Kidney glomerular epithelial cell (primary cell): ENCODE measurements around the gene SRM.
"Not testable (repeated sequence)": the region's sequence is repeated elsewhere in the genome, so short reads cannot be mapped to it uniquely, and the experiment has no call there.

Experiments
- DNase-seq: peaks from one replicate; lab custom pipeline; 2025; lab: John Stamatoyannopoulos, UW

Gene SRM

GRCh38 chr1:11064942-11065341 lies 5.1 kb upstream of the SRM start:
- DNase-seq = no peak

- DNase-seq = not testable (repeated sequence)
Measured at GRCh38 chr1:11063937-11064537, 4.2 kb upstream of the SRM start.

GRCh38 chr1:11062965-11063401 lies 3.2 kb upstream of the SRM start:
- no peak for DNase-seq

GRCh38 chr1:11061652-11062365 lies 2.0 kb upstream of the SRM start:
- DNase-seq = no peak

- DNase-seq = no peak
Measured at GRCh38 chr1:11059155-11059967, 457 bp downstream of the SRM start.

GRCh38 chr1:11058595-11059154 lies 1.1 kb downstream of the SRM start:
- no peak for DNase-seq

GRCh38 chr1:11058026-11058425 lies 1.8 kb downstream of the SRM start:
- DNase-seq = no peak

- DNase-seq = no peak
Measured at GRCh38 chr1:11057477-11057876, 2.3 kb downstream of the SRM start.

GRCh38 chr1:11056504-11056903 lies 3.3 kb downstream of the SRM start:
- DNase-seq = no peak

GRCh38 chr1:11055676-11056075 lies 4.1 kb downstream of the SRM start:
- DNase-seq = no peak

GRCh38 chr1:11054666-11055065 lies 5.2 kb downstream of the SRM start:
- no peak for DNase-seq

- no peak for DNase-seq
Measured at GRCh38 chr1:11054181-11054580, 5.6 kb downstream of the SRM start.

- no peak for DNase-seq
Measured at GRCh38 chr1:11053758-11054137, 6.1 kb downstream of the SRM start.

- no peak for DNase-seq
Measured at GRCh38 chr1:11052839-11053757, 6.7 kb downstream of the SRM start.

GRCh38 chr1:11051781-11052511 lies 7.9 kb downstream of the SRM start:
- no peak for DNase-seq

GRCh38 chr1:11051121-11051520 lies 8.7 kb downstream of the SRM start:
- not testable (repeated sequence) for DNase-seq

GRCh38 chr1:11046625-11047365 lies 13.0 kb downstream of the SRM start, which contains the start of gene MASP2:
MASP2 (minus strand) TSS chr1:11047239; CDS start chr1:11047207, 32 bp downstream.
- DNase-seq = no peak

GRCh38 chr1:11046270-11046566 lies 13.6 kb downstream of the SRM start:
- DNase-seq = no peak

- no peak for DNase-seq
Measured at GRCh38 chr1:11045428-11046269, 14.2 kb downstream of the SRM start.
